SJSA1 (cell line): ENCODE data around the gene ANXA10. TPM values are rescaled to one million over a fixed set of nuclear protein-coding genes. Genes with fewer than 3 reads are reported as not detected.
A peak's percentile ranks its signal among the peaks of the same experiment; 100 is the strongest.
"Not testable (repeated sequence)": the region's sequence is repeated elsewhere in the genome, so short reads cannot be mapped to it uniquely, and the experiment has no call there.

Experiments used
- DNase-seq, 2 experiments: peaks; one replicate each; pipeline ENCODE4 v3.0.0-alpha.2; 2015 to 2020; ENCODE audit warnings: low spot score in 2 of 2, low read depth in 1 of 2
- H3K27ac ChIP-seq: fragments of 250-450 bp; sonication (Bioruptor Pico); 2 replicates; pipeline ENCODE4 v1.5.1; 2020; ENCODE audit warnings: mild to moderate bottlenecking, moderate library complexity
- H3K27me3 ChIP-seq: fragments of 250-450 bp; sonication (Bioruptor Pico); replicated peaks from 2 replicates; pipeline ENCODE4 v1.5.1; 2020; ENCODE audit warnings: mild to moderate bottlenecking, moderate library complexity
- H3K36me3 ChIP-seq: fragments of 250-450 bp; sonication (Bioruptor Pico); 2 replicates; pipeline ENCODE4 v1.5.1; 2020; ENCODE audit warnings: mild to moderate bottlenecking
- H3K4me1 ChIP-seq: fragments of 250-450 bp; sonication (Bioruptor Pico); replicated peaks from 2 replicates; pipeline ENCODE4 v1.6.1; 2021; ENCODE audit warnings: mild to moderate bottlenecking
- H3K4me3 ChIP-seq: fragments of 250-450 bp; sonication (Bioruptor Pico); 2 replicates; pipeline ENCODE4 v1.5.1; 2020; ENCODE audit warnings: mild to moderate bottlenecking
- H3K9me3 ChIP-seq: fragments of 250-450 bp; sonication (Bioruptor Pico); replicated peaks from 2 replicates; pipeline ENCODE4 v1.5.1; 2020; ENCODE audit warnings: mild to moderate bottlenecking
- total RNA-seq: library from RNA; depleted of rRNA; stranded (reverse); fragments of >200 nt; shearing (Covaris generic); gene quantifications from 2 replicates; pipeline ENCODE4 v1.2.3, GENCODE V29; 2014

Gene ANXA10
- total RNA-seq, 1 experiment from 2014 or later, result 1.7 TPM

GRCh38 chr4:168129046-168129772, 36.9 kb downstream of the ANXA10 start:
- no peak overlapping the region for H3K27ac ChIP-seq
- no peak for DNase-seq
- no peaks in the 10 kb centered on the region for H3K27me3 ChIP-seq
- H3K36me3 ChIP-seq, result no peaks in the 10 kb centered on the region
- H3K9me3 ChIP-seq, result no peaks in the 10 kb centered on the region
- H3K4me3 ChIP-seq, result no peak overlapping the region
- H3K4me1 ChIP-seq, result peaks cover 4% of the 10 kb centered on the region

DNA sequence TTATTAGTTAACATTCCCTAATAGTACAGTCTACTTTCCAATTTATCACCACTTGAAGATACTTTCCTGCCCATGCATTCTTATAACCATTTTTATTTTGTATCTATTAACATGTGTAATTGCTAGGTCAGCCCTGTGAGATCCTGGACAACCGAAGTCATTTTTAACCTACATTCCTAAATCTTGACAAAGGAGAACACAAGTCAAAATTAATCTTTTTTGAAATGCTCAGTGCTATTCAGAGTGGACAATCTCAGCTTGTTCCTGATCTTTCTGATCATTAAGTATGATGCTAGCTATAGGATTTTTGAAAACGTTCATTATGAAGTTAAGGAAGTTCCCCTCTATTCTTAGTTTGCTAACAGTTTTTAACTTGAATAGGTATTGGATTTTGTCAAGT, 37.5 kb downstream of the ANXA10 start:
- DNase-seq, result no peak
- no peak overlapping the region for H3K4me3 ChIP-seq
- H3K9me3 ChIP-seq, result no peaks in the 10 kb centered on the region
- no peak overlapping the region for H3K27ac ChIP-seq
- H3K4me1 ChIP-seq, result no peaks in the 10 kb centered on the region
- no peaks in the 10 kb centered on the region for H3K36me3 ChIP-seq
- H3K27me3 ChIP-seq, result no peaks in the 10 kb centered on the region

DNA sequence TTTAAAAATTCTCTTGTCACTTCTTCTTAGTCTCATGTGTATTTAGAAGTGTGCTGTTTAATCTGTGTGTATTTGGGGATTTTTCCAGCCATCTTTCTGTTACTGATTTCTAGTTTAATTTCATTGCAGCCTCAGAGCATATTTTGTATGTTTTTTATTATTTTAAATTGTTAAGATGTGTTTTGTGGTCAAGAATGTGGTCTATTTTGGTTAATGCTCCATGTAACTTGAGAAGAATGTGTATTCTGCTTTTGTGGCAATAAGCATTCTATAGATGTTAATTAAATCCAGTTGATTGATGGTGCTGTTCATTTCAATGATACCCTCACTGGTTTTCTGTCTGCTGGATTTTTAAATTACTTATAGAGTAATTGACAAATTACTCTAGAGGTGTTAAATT, 38.9 kb downstream of the ANXA10 start:
- DNase-seq, result no peak
- no peak overlapping the region for H3K4me3 ChIP-seq
- no peaks in the 10 kb centered on the region for H3K4me1 ChIP-seq
- no peak overlapping the region for H3K27ac ChIP-seq
- no peaks in the 10 kb centered on the region for H3K27me3 ChIP-seq
- no peaks in the 10 kb centered on the region for H3K9me3 ChIP-seq
- H3K36me3 ChIP-seq, result no peaks in the 10 kb centered on the region

DNA sequence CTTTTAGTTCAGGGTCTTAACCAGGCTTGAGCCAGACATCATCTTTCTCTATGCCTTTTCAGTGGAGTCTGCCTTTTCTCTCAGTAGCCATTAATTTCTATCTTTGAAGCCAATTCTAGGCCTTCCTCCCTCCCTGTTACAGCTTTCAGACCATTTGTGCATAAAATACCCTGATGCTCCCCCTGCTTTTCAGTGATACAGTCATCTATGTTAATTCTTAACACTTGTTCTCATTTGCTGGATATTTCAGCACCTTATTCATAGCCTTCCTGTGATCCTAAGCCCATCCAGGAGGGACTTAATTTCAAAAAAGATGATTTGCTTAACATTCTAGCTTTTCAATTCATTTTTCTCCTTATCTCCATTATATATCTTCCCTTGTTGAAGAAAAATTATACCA, 42.3 kb downstream of the ANXA10 start:
- no peak overlapping the region for H3K4me3 ChIP-seq
- H3K4me1 ChIP-seq, result peaks cover 21% of the 10 kb centered on the region
- DNase-seq, result no peak
- no peaks in the 10 kb centered on the region for H3K9me3 ChIP-seq
- H3K27me3 ChIP-seq, result no peaks in the 10 kb centered on the region
- no peak overlapping the region for H3K27ac ChIP-seq
- H3K36me3 ChIP-seq, result no peaks in the 10 kb centered on the region

GRCh38 chr4:168135860-168136259, 43.5 kb downstream of the ANXA10 start:
- H3K27me3 ChIP-seq, H3K27ac ChIP-seq, H3K36me3 ChIP-seq, H3K4me3 ChIP-seq, H3K9me3 ChIP-seq, DNase-seq: not testable (repeated sequence)
- H3K4me1 ChIP-seq, result peaks cover 25% of the 10 kb centered on the region

GRCh38 chr4:168137695-168138094, 45.4 kb downstream of the ANXA10 start:
- peak in 1 of 2 experiments; percentile 22 for DNase-seq
- not testable (repeated sequence) for H3K27me3 ChIP-seq
- peak overlapping the region; percentile 91 for H3K27ac ChIP-seq

DNA sequence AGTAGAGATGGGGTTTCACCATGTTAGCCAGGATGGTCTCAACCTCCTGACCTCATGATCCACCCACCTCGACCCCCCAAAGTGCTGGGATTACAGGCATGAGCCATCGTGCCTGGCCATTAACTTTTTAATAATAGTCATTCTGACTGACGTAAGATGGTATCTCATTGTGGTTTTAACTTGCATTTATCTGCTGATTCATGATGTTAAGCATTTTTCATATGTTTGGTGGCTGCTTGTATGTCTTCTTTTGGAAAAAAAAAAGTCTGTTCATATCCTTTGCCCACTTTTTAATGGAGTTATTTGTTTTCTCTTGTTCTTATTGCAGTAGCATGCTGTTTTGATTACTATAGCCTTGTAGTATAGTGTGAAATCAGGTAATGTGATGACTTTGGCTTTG, 45.8 kb downstream of the ANXA10 start:
- Histone ChIP-seq H3K9me3 (no peaks in the 10 kb centered on the region), H3K27ac (peak overlapping the region; percentile 91)
- DNase-seq, result peak; percentile 65 to 84

More at GRCh38 chr4:168137695-168138094, 45.4 kb downstream of the ANXA10 start:
- not testable (repeated sequence) for H3K36me3 ChIP-seq, H3K9me3 ChIP-seq, H3K4me3 ChIP-seq
- peaks cover 25% of the 10 kb centered on the region for H3K4me1 ChIP-seq

GRCh38 chr4:168139336-168139735, 47.0 kb downstream of the ANXA10 start:
- H3K27me3 ChIP-seq, result no peaks in the 10 kb centered on the region
- H3K36me3 ChIP-seq, result no peaks in the 10 kb centered on the region
- H3K4me3 ChIP-seq, result no peak overlapping the region
- H3K9me3 ChIP-seq, result no peaks in the 10 kb centered on the region
- H3K27ac ChIP-seq, result peak overlapping the region; percentile 91
- H3K4me1 ChIP-seq, result peaks cover 25% of the 10 kb centered on the region
- DNase-seq, result peak; percentile 77 to 83

More for the DNA sequence above, 45.8 kb downstream of the ANXA10 start:
- H3K36me3 ChIP-seq, result no peaks in the 10 kb centered on the region
- no peaks in the 10 kb centered on the region for H3K27me3 ChIP-seq
- H3K4me1 ChIP-seq, result peaks cover 25% of the 10 kb centered on the region
- no peak overlapping the region for H3K4me3 ChIP-seq

GRCh38 chr4:168141733-168142132, 49.4 kb downstream of the ANXA10 start:
- Histone ChIP-seq H3K27me3 (no peaks in the 10 kb centered on the region), H3K36me3 (no peaks in the 10 kb centered on the region), H3K4me3 (no peak overlapping the region), H3K27ac (no peak overlapping the region), H3K4me1 (peaks cover 25% of the 10 kb centered on the region), H3K9me3 (no peaks in the 10 kb centered on the region)
- no peak for DNase-seq

DNA sequence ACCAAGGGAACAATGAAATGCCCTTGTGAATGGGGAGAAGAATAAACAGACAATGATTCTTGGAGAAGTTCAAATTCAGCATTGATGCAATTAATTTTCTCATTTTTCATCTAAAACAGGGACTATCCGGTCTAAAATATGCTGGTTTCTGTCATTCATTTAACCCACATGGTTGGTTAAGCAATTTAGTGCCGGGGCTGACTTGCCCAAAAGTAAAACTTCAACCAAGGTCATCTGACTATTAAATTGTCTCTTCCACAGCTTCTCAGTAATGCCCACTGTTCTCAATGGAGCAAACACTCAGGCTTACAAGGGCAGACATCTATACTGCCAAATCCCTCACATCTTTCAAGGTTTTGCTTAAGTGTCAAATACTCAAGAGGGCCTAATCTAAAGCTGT, 51.3 kb downstream of the ANXA10 start:
- Histone ChIP-seq H3K36me3 (no peaks in the 10 kb centered on the region), H3K27me3 (no peaks in the 10 kb centered on the region), H3K9me3 (no peaks in the 10 kb centered on the region), H3K4me1 (peaks cover 21% of the 10 kb centered on the region), H3K27ac (no peak overlapping the region), H3K4me3 (no peak overlapping the region)
- no peak for DNase-seq

DNA sequence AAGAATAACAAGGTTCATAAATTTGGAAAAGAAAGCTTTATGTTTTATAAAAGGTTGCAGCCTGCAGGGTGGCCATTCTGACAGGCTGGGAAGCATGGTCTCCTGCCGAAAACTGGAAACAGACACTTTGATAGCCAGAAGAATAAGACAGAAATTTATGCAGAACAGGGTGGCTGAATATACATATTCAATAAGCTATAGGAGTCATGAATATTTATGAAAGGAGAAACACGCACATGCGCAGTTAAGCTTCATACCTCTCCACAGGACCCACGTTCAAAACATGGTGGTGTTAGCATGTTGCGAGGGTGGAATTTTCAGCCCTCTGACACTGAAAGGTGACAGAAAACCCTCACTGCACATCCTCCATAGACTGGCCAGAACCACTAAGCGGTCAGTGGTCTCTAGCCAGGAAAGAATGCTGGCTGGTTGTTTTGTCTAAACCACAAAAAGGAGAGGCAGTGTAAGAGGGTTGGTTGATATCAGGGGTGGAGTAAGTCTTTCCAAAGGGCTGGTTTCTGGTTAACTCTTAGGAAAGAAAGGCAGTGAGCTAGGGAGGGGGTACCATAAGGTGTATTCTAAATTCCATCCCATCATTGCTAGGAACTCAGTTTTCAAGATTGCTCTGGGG, 58.2 kb downstream of the ANXA10 start:
- Histone ChIP-seq H3K27me3 (no peaks in the 10 kb centered on the region), H3K9me3 (no peaks in the 10 kb centered on the region), H3K4me1 (peaks cover 6% of the 10 kb centered on the region; the same call in 1 of the 2 replicates), H3K27ac (no peak overlapping the region), H3K4me3 (no peak overlapping the region), H3K36me3 (no peaks in the 10 kb centered on the region)
- DNase-seq, result no peak

DNA sequence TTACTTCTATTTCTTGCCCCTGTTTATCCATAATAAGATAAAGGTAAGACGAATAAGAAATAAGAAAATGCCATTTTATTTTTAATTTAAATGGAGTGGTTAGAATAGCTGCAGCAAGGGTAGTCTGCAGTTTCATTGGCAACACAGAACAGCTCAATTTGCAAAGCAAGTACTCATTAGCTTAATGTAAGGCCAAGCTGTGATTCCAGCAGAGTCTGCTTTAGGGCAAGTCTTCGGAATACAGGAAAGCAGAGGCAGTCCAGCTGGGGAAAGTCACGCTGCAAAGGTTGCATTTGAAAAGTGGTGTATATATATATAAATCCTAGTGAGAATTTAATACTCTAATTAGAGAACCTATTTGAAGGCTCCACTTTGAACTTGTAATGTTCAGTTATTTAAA, 59.0 kb downstream of the ANXA10 start:
- H3K36me3 ChIP-seq, result no peaks in the 10 kb centered on the region
- H3K9me3 ChIP-seq, result no peaks in the 10 kb centered on the region
- H3K27ac ChIP-seq, result no peak overlapping the region
- no peaks in the 10 kb centered on the region for H3K27me3 ChIP-seq
- DNase-seq, result no peak
- no peak overlapping the region for H3K4me3 ChIP-seq
- peaks cover 6% of the 10 kb centered on the region; the same call in 1 of the 2 replicates for H3K4me1 ChIP-seq

DNA sequence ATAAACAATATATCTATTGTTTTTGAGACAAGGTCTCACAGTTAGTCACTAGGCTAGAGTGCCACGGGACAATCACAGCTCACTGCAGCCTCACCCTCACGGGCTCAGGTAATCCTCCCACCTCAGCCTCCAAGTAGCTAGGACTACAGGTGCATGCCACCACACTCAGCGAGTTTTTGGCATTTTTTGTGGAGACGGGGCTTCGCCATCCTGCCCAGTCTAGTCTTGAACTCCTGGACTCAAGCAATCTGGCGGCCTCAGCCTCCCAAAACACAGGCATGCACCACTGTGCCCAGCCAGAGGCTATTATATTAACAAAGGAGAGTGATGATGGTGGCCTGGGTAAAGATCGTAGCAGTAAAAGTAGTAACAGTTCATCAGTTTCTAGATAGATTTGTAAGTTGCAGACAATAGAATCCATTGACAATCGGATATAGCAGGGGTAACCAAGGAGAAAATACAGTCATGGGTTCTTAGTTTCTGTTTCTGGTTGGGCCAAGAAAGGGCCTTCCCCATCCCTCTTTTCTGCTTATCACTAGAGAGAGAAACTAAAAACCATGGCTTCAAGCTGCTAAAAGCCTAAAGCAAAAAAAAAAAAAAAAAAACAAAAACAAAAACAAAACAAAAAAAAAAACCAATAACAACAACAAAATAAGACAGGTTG, 60.6 kb downstream of the ANXA10 start:
- Histone ChIP-seq H3K4me3 (no peak overlapping the region), H3K36me3 (no peaks in the 10 kb centered on the region), H3K27me3 (no peaks in the 10 kb centered on the region), H3K27ac (no peak overlapping the region), H3K4me1 (peaks cover 6% of the 10 kb centered on the region; the same call in 1 of the 2 replicates), H3K9me3 (no peaks in the 10 kb centered on the region)
- DNase-seq, result no peak
